G401 (cell line): Measurements from ENCODE around the gene AFF1. TPM values are rescaled to one million over a fixed set of nuclear protein-coding genes. Genes with fewer than 3 reads are reported as not detected.

Source experiments
- DNase-seq: peaks from one replicate; pipeline ENCODE4 v3.0.0-alpha.2; 2015; ENCODE audit warnings: low spot score
- in situ Hi-C: cut with HindIII; loops from 2 replicates; pipeline ENCODE4 v1.10.0; 2016; ENCODE audit warnings: low sequenced_read_pairs, mixed read lengths
- total RNA-seq: library from RNA; depleted of rRNA; stranded (reverse); fragments of >200 nt; shearing (Covaris generic); gene quantifications from 2 replicates; pipeline ENCODE4 v1.2.3, GENCODE V29; 2014

Gene AFF1
- total RNA-seq, 1 experiment from 2014 or later, result 0.61 TPM

DNA sequence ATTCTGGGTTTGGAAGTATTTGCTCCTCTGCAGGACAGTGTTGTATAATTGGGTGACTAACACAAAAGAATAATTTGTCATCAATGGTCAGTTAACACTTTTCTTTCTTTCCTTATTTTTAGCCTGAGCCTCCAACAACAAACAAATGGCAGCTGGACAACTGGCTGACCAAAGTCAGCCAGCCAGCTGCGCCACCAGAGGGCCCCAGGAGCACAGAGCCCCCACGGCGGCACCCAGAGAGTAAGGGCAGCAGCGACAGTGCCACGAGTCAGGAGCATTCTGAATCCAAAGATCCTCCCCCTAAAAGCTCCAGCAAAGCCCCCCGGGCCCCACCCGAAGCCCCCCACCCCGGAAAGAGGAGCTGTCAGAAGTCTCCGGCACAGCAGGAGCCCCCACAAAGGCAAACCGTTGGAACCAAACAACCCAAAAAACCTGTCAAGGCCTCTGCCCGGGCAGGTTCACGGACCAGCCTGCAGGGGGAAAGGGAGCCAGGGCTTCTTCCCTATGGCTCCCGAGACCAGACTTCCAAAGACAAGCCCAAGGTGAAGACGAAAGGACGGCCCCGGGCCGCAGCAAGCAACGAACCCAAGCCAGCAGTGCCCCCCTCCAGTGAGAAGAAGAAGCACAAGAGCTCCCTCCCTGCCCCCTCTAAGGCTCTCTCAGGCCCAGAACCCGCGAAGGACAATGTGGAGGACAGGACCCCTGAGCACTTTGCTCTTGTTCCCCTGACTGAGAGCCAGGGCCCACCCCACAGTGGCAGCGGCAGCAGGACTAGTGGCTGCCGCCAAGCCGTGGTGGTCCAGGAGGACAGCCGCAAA, 179.6 kb downstream of the AFF1 start:
- in situ Hi-C loops, result no loop called here
- DNase-seq, result no peak

GRCh38 chr4:87116231-87116630, 181.4 kb downstream of the AFF1 start:
- DNase-seq, result no peak
- in situ Hi-C loops, result no loop called here

DNA sequence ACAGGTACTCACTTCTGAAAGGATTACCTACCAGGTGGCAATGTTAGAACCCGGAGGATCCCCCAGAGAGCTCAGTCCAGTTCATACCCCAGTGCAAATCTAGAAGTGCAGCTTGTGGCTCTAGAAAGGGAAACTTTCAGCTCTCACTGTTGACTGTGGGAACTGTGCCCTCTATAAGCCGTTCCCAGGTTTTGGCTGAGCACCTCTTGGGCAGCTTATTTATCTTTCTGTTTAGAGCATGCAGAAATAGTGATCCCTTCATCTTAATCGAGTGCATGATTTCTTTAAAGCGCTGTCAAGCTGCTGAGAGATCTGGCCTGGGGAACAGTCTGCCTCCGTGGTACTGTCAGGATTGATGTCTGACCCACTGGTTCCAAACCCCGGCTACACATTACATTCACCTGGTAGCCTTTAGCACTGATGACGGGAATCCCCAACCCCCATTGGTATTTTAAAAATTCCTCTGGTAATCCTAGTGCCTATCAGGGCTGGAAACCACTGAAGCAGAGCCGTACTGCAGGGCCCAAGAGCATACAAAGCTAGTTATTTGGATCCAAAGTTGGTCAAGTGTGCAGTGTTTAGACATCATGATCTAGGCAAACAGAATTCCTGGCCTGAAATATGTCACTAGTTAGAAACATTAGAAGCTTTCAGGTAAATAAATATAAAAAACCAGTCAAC, 182.4 kb downstream of the AFF1 start:
- no peak for DNase-seq
- in situ Hi-C loops, result no loop called here

- in situ Hi-C loops, result no loop called here
- DNase-seq, result no peak
These were observed 182.9 kb downstream of the AFF1 start for GRCh38 chr4:87117732-87118075.

DNA sequence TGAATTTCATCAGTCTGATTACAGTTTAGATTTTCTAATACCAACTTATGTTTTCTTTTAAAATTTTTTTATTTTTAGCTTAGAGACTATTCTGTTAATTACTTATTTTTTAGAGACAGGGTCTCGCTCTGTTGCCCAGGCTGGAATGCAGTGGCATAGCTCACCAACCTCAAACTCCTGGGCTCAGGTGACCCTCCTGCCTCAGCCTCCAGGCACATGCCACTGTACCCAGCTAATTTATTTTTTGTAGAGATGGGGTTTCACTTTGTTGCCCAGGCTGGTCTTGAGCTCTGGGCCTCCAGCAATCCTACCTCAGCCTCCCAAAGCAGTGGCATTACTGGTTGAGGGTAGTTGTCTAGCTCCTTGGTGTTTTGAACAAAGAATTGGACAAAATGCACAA, 183.6 kb downstream of the AFF1 start:
- DNase-seq, result no peak
- in situ Hi-C loops, result no loop called here

GRCh38 chr4:87118826-87119225, 184.0 kb downstream of the AFF1 start:
- in situ Hi-C loops, result no loop called here
- no peak for DNase-seq

- in situ Hi-C loops, result no loop called here
- DNase-seq, result no peak
These were observed 185.2 kb downstream of the AFF1 start for GRCh38 chr4:87120010-87120409.

- in situ Hi-C loops, result no loop called here
- no peak for DNase-seq
These were observed 185.8 kb downstream of the AFF1 start for GRCh38 chr4:87120411-87121162.

GRCh38 chr4:87121341-87122065, 186.7 kb downstream of the AFF1 start:
- in situ Hi-C loops, result no loop called here
- no peak for DNase-seq

- no peak for DNase-seq
- in situ Hi-C loops, result no loop called here
These were observed 187.4 kb downstream of the AFF1 start for GRCh38 chr4:87122252-87122651.

- DNase-seq, result no peak
- in situ Hi-C loops, result no loop called here
These were observed 191.2 kb downstream of the AFF1 start for GRCh38 chr4:87126056-87126455.

DNA sequence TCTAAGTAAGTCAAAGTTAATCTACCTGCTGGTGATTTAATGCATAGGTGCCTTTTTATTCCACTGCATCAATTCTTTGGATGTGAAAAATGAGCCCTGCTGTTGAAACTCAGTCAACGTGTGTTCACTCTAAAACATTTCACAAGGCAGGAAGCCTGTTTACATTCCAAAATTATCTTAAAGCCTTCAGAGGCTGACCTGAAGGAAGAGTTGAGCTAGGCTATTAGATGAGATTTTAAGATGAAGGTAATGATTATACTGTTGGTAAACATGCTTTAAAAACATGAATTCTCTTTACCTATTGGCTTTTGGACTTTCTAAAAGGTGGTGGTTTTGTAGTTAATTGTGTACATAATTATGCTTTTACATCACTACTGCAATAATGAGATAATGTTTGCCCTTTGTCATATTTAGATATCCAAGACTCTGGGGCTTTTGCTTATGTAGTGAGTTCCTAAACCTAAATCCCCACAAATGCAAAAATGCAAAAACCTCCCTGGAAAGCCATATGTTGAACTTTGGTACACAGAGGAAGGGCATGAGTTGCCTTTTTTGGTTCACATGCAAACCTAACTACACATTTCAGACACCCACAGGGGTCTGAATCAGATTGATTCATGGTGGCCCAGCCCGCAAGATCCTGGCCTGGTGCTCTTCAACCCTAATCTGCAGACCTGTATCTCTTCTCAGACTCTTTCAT, 193.3 kb downstream of the AFF1 start:
- in situ Hi-C loops, result no loop called here
- DNase-seq, result no peak

DNA sequence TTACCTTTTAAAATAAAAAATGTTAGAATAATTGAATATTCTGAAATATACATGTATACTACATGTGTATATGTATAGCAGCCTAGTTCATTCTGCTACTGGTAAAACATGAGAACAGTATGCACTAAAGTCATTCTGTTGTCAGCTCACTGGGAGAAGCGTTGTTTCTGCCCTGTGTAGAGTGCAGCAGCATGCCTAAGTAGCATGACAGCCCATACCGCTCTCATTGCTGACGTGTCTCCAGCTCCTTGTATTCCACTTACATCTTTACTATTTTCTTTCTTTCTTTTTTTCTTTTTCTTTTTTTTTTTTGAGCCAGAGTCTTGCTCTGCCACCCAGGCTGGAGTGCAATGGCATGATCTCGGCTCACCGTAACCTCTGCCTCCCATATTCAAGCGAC, 194.9 kb downstream of the AFF1 start:
- in situ Hi-C loops, result no loop called here

GRCh38 chr4:87130985-87131703, 196.3 kb downstream of the AFF1 start:
- in situ Hi-C loops, result no loop called here
- no peak for DNase-seq

More for the DNA sequence above, 194.9 kb downstream of the AFF1 start:
- no peak for DNase-seq

DNA sequence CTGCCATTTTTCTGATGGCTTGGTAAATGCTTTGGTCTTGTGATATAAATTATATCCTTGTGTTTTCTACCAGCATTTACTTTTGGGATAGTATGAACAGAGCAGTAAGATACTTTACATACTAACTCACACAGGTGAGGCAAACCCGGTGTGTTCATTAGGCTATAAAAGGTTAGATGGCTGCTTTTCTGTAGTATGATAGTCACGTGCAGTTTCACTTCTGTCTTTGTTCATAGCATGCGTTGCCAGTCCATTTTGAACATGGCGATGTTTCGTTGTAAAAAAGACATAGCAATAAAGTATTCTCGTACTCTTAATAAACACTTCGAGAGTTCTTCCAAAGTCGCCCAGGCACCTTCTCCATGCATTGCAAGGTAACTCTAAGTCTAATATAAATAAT, 197.2 kb downstream of the AFF1 start:
- no peak for DNase-seq
- in situ Hi-C loops, result no loop called here

DNA sequence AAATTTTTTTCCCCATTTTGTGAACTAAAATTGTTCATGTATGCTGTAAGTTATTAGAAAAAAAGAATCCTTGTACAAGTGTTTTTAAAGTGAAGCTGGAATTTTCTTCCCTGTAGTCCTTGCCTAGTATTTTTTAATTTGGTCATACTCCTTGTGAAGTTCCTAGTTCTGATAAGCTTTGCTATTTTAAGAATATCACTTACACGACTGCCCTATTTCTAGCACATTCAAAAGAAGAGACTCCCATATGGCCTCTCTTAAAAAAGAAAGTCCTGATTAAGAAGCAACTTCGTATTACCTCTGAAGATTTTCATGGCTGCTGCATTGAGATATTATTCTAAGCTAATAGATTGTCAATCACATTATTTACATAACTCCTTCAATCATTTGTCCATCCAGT, 198.4 kb downstream of the AFF1 start:
- in situ Hi-C loops, result no loop called here

DNA sequence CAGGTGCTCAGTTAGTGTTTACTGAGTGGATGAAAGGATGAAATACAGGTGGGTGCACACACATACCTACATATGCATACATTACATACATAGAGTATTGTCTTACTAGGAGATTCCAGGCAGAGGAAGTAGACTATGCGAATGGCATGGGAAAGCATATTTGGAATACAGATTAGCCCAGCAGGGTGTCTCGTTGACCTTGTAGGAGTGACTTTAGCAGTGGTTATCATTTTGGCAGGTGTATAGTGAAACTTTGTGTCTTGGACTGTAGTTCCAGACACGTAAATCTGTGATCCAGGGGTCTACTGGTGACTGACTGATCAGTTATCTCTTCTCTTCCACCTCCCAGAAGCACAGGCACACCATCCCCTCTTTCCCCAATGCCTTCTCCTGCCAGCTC, 199.3 kb downstream of the AFF1 start:
- no peak for DNase-seq
- in situ Hi-C loops, result no loop called here

More for the DNA sequence above, 198.4 kb downstream of the AFF1 start:
- no peak for DNase-seq

DNA sequence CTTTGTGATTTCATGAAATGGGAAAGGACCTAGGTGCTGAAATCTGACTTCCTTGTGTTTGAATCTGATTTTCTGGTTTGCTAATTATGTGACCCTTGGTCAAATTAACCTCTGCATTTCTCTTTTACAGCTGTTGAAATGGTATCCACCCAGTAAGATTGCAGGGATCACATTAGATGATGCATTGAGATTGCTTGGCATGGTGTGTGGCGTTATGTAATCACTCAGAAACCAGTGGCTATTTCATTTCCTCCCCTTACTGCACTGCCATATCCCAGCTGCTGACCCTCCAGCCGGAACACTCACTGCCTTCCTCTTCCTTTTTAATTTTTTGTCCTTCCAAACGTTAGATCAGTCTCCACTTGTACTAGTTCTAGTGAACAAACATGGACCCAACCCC, 206.6 kb downstream of the AFF1 start:
- in situ Hi-C loops, result no loop called here
- no peak for DNase-seq
